ENCODE results near the gene TTC39A.

DNA sequence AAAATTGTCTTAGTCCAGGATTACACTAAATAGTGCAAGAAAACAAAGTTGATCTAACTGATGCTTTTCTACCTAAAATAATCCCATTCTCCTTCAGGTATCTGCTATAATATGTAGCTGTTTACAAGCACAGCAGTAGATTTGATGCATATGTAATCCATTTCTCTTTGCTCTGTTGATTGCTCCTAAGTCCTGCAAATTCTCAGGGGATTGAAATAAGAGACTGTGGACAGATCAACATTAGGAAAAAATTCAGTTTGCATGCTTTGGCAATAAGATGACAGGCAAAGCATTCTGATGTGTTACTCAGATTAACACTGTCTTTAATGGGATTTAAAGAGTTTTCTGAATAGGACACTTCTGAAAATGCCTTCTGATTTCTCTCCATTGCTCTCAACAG, 59.6 kb downstream of the TTC39A start:
- TF ChIP-seq POLR2AphosphoS5 (IDR thresholded peaks at IDR 0.05; ENCODE audit: low read depth, low read length) = no peak
- TF ChIP-seq TAF1 (IDR thresholded peaks at IDR 0.05; ENCODE audit: borderline replicate concordance, insufficient read depth, low read length) = no peak

Measured in PFSK-1 (cell line).